ENCODE results near the gene UST. TPM values are rescaled to one million over a fixed set of nuclear protein-coding genes. Genes with fewer than 3 reads are reported as not detected.

The UST gene
- total RNA-seq, 6 experiments from 2014 or later: 0.44 to 1.9 (median 0.91) TPM

- H3K27ac ChIP-seq: no peak overlapping the region
- no peaks in the 10 kb centered on the region for H3K9me3 ChIP-seq
- WGBS (ENCODE audit: insufficient coverage, low coverage, low lambda C conversion rate, missing lambda C conversion rate): no CpG with 5 or more reads among the region's 3 CpGs
- TF ChIP-seq CTCF (IDR thresholded peaks at IDR 0.05): no peak
- peaks cover 0 to 18% (median 5%) of the 10 kb centered on the region in 4 donors for H3K4me1 ChIP-seq
- intact Hi-C loops (cut with DNase I): no loop called here
- H3K4me3 ChIP-seq: no peak overlapping the region
- no peaks in the 10 kb centered on the region for H3K27me3 ChIP-seq
- DNase-seq: no peak
- ATAC-seq: no peak
- no peaks in the 10 kb centered on the region for H3K36me3 ChIP-seq
Measured at GRCh38 chr6:148887181-148887580, 140.4 kb downstream of the UST start.

GRCh38 chr6:148888856-148889255 lies 142.0 kb downstream of the UST start:
- intact Hi-C loops (cut with DNase I): no loop called here
- Histone ChIP-seq H3K27ac (no peak overlapping the region), H3K4me3 (no peak overlapping the region), H3K36me3 (no peaks in the 10 kb centered on the region), H3K27me3 (no peaks in the 10 kb centered on the region), H3K4me1 (peaks cover 0 to 21% (median 5%) of the 10 kb centered on the region in 4 donors), H3K9me3 (no peaks in the 10 kb centered on the region)
- ATAC-seq: no peak
- 45% methylated on average over 2 of the region's 3 CpGs for WGBS (ENCODE audit: insufficient coverage, low coverage, low lambda C conversion rate, missing lambda C conversion rate)
- TF ChIP-seq POLR2A (IDR thresholded peaks at IDR 0.05) (no peak), CTCF (IDR thresholded peaks at IDR 0.05) (no peak)
- DNase-seq: no peak

GRCh38 chr6:148890096-148890495 lies 143.3 kb downstream of the UST start:
- ATAC-seq (peak in 2 of 4 donors; percentile 21 to 30), DNase-seq (no peak)
- WGBS (ENCODE audit: insufficient coverage, low coverage, low lambda C conversion rate, missing lambda C conversion rate): 67% methylated on average over 3 of the region's 3 CpGs
- H3K27ac ChIP-seq: no peak overlapping the region
- H3K27me3 ChIP-seq: no peaks in the 10 kb centered on the region
- peaks cover 0 to 21% (median 5%) of the 10 kb centered on the region in 4 donors for H3K4me1 ChIP-seq
- intact Hi-C loops (cut with DNase I): no loop called here
- no peaks in the 10 kb centered on the region for H3K36me3 ChIP-seq
- no peak for TF ChIP-seq POLR2A (IDR thresholded peaks at IDR 0.05)
- no peak for TF ChIP-seq CTCF (IDR thresholded peaks at IDR 0.05)
- no peak overlapping the region for H3K4me3 ChIP-seq
- H3K9me3 ChIP-seq: no peaks in the 10 kb centered on the region

- Histone ChIP-seq H3K36me3 (no peaks in the 10 kb centered on the region), H3K4me1 (peaks cover 0 to 21% (median 5%) of the 10 kb centered on the region in 4 donors), H3K27ac (peak overlapping the region in 1 of 3 donors; percentile 31), H3K27me3 (no peaks in the 10 kb centered on the region), H3K9me3 (no peaks in the 10 kb centered on the region), H3K4me3 (no peak overlapping the region)
- 39% methylated on average over 13 of the region's 13 CpGs for WGBS (ENCODE audit: insufficient coverage, low coverage, low lambda C conversion rate, missing lambda C conversion rate)
- intact Hi-C loops (cut with DNase I): no loop called here
- no peak for TF ChIP-seq POLR2A (IDR thresholded peaks at IDR 0.05)
- TF ChIP-seq CTCF (IDR thresholded peaks at IDR 0.05): no peak
- peak; percentile 59 to 79 (median 75) for ATAC-seq
- no peak for DNase-seq
Measured at GRCh38 chr6:148890652-148891404, 144.0 kb downstream of the UST start.

All from right lobe of liver (tissue), 6 donors.